OCI-LY1 (cell line): ENCODE measurements around the gene IFNL3.

Source experiments
- CTCF ChIP-seq: fragments of 200-600 bp; sonication (generic), shearing (Covaris generic); IDR thresholded peaks from 2 replicates; pipeline ENCODE4 v1.5.1; 2017; ENCODE audit warnings: mild to moderate bottlenecking, antibody characterized with exemption, low read length, moderate library complexity, mixed read lengths
- EZH2 ChIP-seq: fragments of 200-600 bp; sonication (generic), shearing (Covaris generic); IDR thresholded peaks from 2 replicates; pipeline ENCODE4 v1.8.0; 2017; ENCODE audit warnings: borderline replicate concordance, mixed run types, mild to moderate bottlenecking, antibody characterized with exemption, low read length, moderate library complexity, mixed read lengths

DNA sequence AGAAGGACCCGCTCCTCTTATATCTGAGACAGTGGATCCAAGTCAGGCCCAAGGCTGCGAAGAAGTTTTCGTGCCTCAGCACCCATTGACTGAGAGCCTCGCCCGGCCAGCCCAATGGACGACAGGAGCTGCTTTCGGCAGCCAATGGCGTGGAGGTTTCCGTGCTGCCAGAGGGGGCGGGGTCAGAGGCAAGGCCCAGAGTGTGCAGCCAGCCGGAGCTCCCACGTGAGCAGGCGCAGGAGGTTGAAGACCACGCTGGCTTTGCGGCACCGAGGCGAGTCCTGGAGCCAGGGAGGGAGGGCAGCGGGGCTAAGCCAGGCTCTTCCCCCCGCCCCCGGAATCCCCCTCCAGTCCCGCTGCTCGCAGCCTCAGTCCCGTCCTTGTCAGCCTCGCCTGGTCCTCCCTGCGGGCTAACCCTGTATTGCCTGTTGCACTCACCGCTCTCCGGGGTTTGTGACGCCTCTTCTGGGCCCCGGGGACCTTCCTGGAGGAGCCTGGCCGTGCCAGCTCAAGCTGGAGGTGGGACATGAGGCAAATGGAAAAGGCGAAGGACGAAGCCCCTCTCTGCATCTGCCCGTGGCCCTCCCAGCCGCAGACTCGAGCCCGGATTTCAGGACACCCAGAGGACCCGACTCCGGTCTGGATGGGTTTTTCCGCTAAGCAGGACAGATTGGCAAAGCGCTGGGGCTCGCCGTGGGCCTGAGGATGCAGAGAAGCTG is 2.3 kb upstream of the IFNL3 start:
- TF ChIP-seq CTCF (no peak), EZH2 (no peak)
